ENCODE measurements around the gene RUNX3. TPM values are rescaled to one million over a fixed set of nuclear protein-coding genes. Genes with fewer than 3 reads are reported as not detected.

The RUNX3 gene
- total and polyA plus RNA-seq, 2 of the 8 experiments (the other 6 are each of a cell fraction or from before 2014, with no cell fraction given) = 0.62 to 0.82 TPM

- TF ChIP-seq SP4 (IDR thresholded peaks at IDR 0.05; ENCODE audit: low read length) (no peak), SP1 (IDR thresholded peaks at IDR 0.05; ENCODE audit: low read depth, low read length) (no peak), POLR2AphosphoS5 (IDR thresholded peaks at IDR 0.05; ENCODE audit: low read depth, low read length) (no peak), POU5F1 (IDR thresholded peaks at IDR 0.05; ENCODE audit: low read depth, low read length) (no peak), SRF (IDR thresholded peaks at IDR 0.05; ENCODE audit: low read depth, low read length) (no peak), CBX5 (IDR thresholded peaks at IDR 0.05; ENCODE audit: low read depth, low read length) (no peak), RXRA (IDR thresholded peaks at IDR 0.05; ENCODE audit: insufficient read depth, low read depth, low read length) (no peak)
These were observed 65.7 kb downstream of the RUNX3 start (continued) for GRCh38 chr1:24864370-24864777.

All from H1 (cell line).